COLO829 (cell line): ENCODE data around the gene NLRP6.

Experiments
- DNase-seq: peaks from one replicate; pipeline ENCODE4 v3.0.0; 2012; ENCODE audit warnings: low spot score

Gene NLRP6

GRCh38 chr11:256952-257737 lies 21.1 kb upstream of the NLRP6 start:
- DNase-seq: no peak

DNA sequence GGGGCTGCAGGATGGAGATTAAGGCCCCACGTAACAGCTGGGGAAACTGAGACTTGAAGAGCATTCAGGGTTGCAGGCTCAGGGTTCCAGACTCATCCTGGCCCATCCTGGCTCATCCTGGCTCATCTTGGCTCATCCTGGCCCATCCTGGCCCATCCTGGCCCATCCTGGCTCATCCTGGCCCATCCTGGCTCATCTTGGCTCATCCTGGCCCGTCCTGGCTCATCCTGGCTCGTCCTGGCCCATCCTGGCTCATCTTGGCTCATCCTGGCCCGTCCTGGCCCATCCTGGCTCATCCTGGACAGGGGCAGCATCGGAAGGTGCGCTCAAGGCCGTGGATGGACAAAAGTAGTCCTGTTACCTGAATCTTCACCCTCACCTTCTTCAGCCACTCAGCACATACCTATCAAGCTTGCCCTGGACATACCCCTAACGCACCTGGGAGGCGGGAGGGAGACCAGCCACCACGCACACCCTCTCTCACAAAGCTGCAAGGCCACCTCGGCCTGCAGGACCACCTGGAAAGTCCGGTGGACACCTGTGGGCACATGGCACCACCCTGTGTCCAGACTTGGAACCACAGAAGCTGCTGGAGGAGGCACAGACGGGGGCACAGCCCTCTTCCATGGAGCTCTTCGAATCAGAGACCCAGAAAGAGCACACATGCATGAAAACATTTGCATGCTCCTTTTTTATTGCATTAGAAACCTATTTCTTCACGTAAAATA lies 20.3 kb upstream of the NLRP6 start:
- DNase-seq: no peak

- DNase-seq: no peak
Observed at GRCh38 chr11:259413-259812, 18.8 kb upstream of the NLRP6 start.

GRCh38 chr11:261624-262023 lies 16.6 kb upstream of the NLRP6 start:
- no peak for DNase-seq

DNA sequence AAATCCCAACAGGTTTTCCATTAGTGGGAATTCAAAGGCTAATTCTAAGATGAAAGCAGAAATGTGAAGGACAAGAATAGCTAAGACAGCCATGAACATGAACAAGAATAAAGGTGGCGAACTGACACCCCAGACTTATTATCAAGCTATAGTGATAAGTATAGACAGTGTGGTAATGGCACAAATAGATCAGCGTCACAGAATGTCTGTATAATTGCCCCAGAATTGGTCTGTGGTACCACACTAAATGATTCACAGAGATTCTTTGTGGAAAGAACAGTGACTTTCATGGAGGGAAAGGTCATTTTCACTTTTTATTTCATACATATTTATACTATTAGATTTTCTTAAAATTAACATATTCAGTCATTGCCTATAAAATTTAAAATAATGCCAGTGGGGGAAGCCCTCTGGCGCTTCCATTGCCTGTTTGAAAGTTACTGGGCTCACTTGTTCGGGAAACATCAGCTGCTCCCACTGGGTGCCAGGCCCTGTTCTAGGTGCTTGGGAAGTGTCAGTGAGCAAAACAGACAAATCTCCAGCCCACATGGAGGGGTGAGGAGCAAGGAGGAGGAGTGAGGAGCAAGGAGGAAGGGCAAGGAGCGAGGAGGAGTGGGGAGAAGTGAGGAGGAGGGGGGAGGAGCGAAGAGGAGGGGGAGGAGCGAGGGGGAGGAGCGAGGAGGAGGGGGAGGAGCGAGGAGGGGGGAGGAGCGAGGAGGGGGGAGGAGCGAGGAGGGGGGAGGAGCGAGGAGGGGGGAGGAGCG lies 11.3 kb upstream of the NLRP6 start:
- DNase-seq: no peak

GRCh38 chr11:267491-267994 lies 10.7 kb upstream of the NLRP6 start:
- no peak for DNase-seq

GRCh38 chr11:268716-269145 lies 9.5 kb upstream of the NLRP6 start:
- DNase-seq: peak; percentile 69

GRCh38 chr11:269146-269890 lies 8.9 kb upstream of the NLRP6 start:
- DNase-seq: no peak

GRCh38 chr11:270451-271318 lies 7.5 kb upstream of the NLRP6 start:
- no peak for DNase-seq

- DNase-seq: no peak
Observed at GRCh38 chr11:271319-271715, 6.9 kb upstream of the NLRP6 start.

- no peak for DNase-seq
Observed at GRCh38 chr11:272195-272930, 5.8 kb upstream of the NLRP6 start.

DNA sequence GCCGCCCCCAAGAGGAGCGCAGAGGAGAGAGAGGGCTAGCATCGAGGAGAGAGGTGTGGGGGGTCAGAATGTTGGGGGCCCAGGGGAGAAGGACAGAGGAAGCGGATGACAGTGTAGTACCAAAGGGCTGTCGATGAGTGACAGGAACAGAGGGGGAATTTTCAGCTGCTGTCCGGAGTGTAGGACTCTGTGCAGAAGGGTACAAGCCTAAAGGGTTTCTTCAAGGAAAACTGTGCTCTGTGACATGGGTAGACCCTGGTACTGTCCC lies 5.3 kb upstream of the NLRP6 start:
- DNase-seq: no peak

DNA sequence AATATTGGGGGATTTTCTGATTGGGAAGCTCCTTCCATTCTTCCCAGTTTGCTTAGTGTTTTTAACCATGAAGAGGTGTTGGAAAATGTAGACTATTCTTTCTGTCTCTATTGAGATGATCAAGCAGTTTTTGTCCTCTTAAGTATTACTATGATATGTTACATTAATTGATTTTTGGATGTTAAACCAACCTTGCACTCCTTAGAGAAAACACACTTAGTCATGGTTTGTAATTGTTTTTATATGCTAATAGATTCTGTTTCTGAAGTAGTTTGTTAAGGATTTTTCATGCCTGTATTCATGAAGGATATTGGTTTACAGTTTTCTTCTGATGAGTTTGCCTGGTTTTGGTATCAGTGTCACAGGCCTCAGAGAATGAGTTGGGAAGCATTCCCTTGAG lies 2.0 kb upstream of the NLRP6 start:
- DNase-seq: no peak

DNA sequence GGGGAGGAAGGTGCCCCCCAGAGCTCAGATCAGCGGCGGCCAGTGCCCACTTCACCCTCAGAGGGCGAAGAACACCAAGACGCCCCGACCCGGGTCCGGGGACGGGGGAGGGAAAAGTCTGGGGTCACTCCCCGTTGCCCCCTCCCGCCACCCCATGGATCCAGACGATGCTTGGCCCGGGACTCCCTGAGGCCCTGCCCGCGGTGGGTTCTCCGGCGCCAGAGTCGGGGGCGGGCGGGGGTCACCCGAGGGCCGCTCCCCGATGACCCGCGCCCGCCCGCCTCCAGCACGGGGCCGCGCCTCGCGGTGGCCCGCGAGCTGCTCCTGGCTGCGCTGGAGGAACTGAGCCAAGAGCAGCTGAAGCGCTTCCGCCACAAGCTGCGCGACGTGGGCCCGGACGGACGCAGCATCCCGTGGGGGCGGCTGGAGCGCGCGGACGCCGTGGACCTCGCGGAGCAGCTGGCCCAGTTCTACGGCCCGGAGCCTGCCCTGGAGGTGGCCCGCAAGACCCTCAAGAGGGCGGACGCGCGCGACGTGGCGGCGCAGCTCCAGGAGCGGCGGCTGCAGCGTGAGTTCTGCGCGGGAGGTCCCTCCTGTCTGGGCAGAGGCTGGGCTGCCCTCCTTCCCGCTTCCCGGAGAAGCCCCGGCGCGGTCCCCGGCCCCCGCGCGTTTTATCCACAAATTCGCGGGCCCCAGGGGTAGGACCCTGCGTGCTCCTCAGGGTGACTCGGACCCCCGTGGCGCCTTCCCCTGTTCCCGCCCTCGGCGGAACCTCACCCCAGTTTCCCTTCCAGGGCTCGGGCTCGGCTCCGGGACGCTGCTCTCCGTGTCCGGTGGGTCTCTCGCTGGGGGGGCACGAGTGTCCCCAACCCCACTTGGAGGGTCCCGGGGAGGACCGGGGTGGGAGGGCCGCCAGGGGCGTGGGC lies 1.1 kb downstream of the NLRP6 start:
- DNase-seq: no peak

DNA sequence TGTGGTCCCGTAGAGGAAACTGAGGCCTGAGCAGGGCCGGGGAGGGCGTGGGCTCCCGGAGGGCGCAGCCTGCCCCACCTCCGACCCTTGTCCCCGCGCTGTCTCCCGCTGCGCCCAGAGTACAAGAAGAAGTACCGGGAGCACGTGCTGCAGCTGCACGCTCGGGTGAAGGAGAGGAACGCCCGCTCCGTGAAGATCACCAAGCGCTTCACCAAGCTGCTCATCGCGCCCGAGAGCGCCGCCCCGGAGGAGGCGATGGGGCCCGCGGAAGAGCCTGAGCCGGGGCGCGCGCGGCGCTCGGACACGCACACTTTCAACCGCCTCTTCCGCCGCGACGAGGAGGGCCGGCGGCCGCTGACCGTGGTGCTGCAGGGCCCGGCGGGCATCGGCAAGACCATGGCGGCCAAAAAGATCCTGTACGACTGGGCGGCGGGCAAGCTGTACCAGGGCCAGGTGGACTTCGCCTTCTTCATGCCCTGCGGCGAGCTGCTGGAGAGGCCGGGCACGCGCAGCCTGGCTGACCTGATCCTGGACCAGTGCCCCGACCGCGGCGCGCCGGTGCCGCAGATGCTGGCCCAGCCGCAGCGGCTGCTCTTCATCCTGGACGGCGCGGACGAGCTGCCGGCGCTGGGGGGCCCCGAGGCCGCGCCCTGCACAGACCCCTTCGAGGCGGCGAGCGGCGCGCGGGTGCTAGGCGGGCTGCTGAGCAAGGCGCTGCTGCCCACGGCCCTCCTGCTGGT lies 1.9 kb downstream of the NLRP6 start:
- DNase-seq: no peak

GRCh38 chr11:280706-281485 lies 2.7 kb downstream of the NLRP6 start:
- no peak for DNase-seq

DNA sequence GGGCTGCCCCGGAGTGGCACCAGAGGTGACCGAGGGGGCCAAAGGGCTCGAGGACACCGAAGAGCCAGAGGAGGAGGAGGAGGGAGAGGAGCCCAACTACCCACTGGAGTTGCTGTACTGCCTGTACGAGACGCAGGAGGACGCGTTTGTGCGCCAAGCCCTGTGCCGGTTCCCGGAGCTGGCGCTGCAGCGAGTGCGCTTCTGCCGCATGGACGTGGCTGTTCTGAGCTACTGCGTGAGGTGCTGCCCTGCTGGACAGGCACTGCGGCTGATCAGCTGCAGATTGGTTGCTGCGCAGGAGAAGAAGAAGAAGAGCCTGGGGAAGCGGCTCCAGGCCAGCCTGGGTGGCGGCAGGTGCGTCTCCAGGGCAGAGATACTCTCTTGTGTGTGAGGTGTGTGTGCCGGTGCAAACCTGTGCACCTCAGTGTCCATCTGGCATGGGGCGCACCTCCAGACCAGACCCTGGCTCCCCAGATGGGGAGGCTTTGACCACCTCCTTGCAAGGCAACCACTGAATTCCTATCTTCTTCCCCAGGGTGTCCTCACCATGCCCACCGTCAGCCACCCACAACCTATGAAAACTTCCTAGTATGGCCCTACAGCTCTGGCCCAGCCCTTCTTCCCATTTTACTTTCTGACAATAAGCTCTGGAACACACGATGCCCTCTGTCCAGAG lies 3.4 kb downstream of the NLRP6 start:
- DNase-seq: no peak
